NCI-H1694 treated with DMSO at 0.1 percent for 48 hours (cell line): ENCODE data around the gene CFAP57.

ENCODE experiments used
- DNase-seq: peaks from one replicate; lab custom pipeline; 2025; lab: John Stamatoyannopoulos, UW

The CFAP57 gene

GRCh38 chr1:43255438-43256210 lies 83.5 kb downstream of the CFAP57 start:
- DNase-seq, result no peak

- no peak for DNase-seq
Measured at GRCh38 chr1:43256675-43257570, 84.8 kb downstream of the CFAP57 start.

- DNase-seq, result no peak
Measured at GRCh38 chr1:43258370-43258769, 86.2 kb downstream of the CFAP57 start.

GRCh38 chr1:43265431-43265830 lies 93.3 kb downstream of the CFAP57 start:
- no peak for DNase-seq

- no peak for DNase-seq
Measured at GRCh38 chr1:43266881-43267280, 94.8 kb downstream of the CFAP57 start.

- DNase-seq, result no peak
Measured at GRCh38 chr1:43267291-43267805, 95.2 kb downstream of the CFAP57 start.

GRCh38 chr1:43267818-43268425 lies 95.8 kb downstream of the CFAP57 start:
- DNase-seq, result no peak

GRCh38 chr1:43269627-43270375 lies 97.7 kb downstream of the CFAP57 start, which contains the start of gene TMEM125:
TMEM125 (plus strand) TSS chr1:43269983; CDS start chr1:43272723, 2,740 bp downstream.
- DNase-seq, result no peak

- no peak for DNase-seq
Measured at GRCh38 chr1:43270421-43271095, 98.4 kb downstream of the CFAP57 start.

GRCh38 chr1:43271186-43272118 lies 99.3 kb downstream of the CFAP57 start:
- DNase-seq, result no peak

- no peak for DNase-seq
Measured at GRCh38 chr1:43272161-43272560, 100.0 kb downstream of the CFAP57 start.

- no peak for DNase-seq
Measured at GRCh38 chr1:43272576-43273571, 100.7 kb downstream of the CFAP57 start.

- DNase-seq, result no peak
Measured at GRCh38 chr1:43273708-43274107, 101.6 kb downstream of the CFAP57 start.

GRCh38 chr1:43274125-43274803 lies 102.1 kb downstream of the CFAP57 start:
- no peak for DNase-seq

- no peak for DNase-seq
Measured at GRCh38 chr1:43274804-43275180, 102.7 kb downstream of the CFAP57 start.

GRCh38 chr1:43275826-43276620 lies 103.9 kb downstream of the CFAP57 start:
- no peak for DNase-seq

- DNase-seq, result no peak
Measured at GRCh38 chr1:43276673-43277072, 104.5 kb downstream of the CFAP57 start.
